ENCODE results near the gene KRTAP13-1. TPM values are rescaled to one million over a fixed set of nuclear protein-coding genes. Genes with fewer than 3 reads are reported as not detected.

KRTAP13-1 gene
- not detected for total RNA-seq
- polyA plus RNA-seq = not detected
- long read RNA-seq, donor 1 = 0 reads
- long read RNA-seq, donor 2 = 0 reads
- long read RNA-seq, donor 3 = 0 reads
- long read RNA-seq, donor 4 = 0 reads
- long read RNA-seq, donor 5 = 0 reads

DNA sequence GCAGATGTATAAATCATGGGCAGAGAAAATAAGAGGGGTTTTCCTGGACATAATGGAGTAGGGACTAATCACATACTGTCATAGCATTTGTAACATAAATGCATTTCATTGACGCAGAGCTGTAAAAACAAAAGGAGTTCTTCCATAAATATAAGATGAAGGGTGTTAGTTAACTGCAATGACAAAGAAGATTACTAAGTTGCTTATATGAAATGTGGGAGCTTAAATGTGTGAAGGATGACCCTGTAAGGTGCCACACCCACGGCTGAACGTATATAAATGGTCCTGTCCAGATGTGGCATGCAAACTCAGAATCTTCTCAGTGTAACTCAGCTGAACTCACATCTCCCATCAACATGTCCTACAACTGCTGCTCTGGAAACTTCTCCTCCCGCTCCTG is at the start of gene KRTAP13-1:
TSS of gene KRTAP13-1 (plus strand) at position 301 of the 400 bp plus-strand sequence. CDS start at position 357, 56 bp downstream.
- Histone ChIP-seq H3K27me3 (ENCODE audit: control insufficient read depth in 3 of 3, insufficient read depth in 3 of 3, low read length in 2 of 3) (no peaks in the 10 kb centered on the region), H3K27ac (ENCODE audit: low read depth in 1 of 2, low read length in 1 of 2) (no peak within 1 kb of the TSS), H3K4me1 (ENCODE audit: control insufficient read depth in 5 of 5, insufficient read depth in 5 of 5, low read length in 5 of 5) (peaks cover 0 to 4% (median 0%) of the 10 kb centered on the region in 5 donors), H3K36me3 (ENCODE audit: control insufficient read depth in 4 of 4, insufficient read depth in 4 of 4, low read length in 4 of 4) (no peaks in the 10 kb centered on the region), H3K9ac (ENCODE audit: insufficient read depth in 1 of 2, low read length in 2 of 2) (no peak within 1 kb of the TSS), H3K4me3 (no peak within 1 kb of the TSS), H3K9me3 (ENCODE audit: control insufficient read depth in 4 of 4, insufficient read depth in 3 of 4, low read length in 3 of 4) (peaks cover 0 to under 1% (median under 1%) of the 10 kb centered on the region in 4 donors)
- WGBS, 2 donors = 81 to 86% methylated on average over 4 of the region's 4 CpGs
- TF ChIP-seq, protein P1, sequence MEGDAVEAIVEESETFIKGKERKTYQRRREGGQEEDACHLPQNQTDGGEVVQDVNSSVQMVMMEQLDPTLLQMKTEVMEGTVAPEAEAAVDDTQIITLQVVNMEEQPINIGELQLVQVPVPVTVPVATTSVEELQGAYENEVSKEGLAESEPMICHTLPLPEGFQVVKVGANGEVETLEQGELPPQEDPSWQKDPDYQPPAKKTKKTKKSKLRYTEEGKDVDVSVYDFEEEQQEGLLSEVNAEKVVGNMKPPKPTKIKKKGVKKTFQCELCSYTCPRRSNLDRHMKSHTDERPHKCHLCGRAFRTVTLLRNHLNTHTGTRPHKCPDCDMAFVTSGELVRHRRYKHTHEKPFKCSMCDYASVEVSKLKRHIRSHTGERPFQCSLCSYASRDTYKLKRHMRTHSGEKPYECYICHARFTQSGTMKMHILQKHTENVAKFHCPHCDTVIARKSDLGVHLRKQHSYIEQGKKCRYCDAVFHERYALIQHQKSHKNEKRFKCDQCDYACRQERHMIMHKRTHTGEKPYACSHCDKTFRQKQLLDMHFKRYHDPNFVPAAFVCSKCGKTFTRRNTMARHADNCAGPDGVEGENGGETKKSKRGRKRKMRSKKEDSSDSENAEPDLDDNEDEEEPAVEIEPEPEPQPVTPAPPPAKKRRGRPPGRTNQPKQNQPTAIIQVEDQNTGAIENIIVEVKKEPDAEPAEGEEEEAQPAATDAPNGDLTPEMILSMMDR (IDR thresholded peaks at IDR 0.05; ENCODE audit: control extremely low read depth, extremely low read depth) = no peak
- no peak for ATAC-seq (ENCODE audit: insufficient read depth, low FRiP score)
- DNase-seq = no peak

DNA sequence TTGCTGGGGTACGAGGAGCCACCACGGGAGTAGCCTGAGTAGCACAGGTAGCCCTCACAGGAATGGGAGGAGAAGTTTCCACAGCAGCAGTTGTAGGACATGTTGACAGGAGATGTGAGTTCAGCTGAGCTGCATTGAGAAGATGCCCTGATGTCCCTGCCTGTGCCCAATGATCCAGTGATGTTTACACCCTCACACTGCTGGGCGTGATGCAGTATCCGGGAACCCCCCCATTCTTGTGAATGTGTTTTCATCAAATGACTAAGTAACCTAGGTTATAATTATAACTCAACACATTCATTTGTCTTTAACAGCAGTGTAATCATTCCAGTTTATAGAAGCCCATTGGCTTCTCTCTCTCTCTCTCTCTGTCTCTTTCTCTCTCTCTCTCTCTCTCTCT is 47.3 kb upstream of the KRTAP13-1 start, which contains the start of gene KRTAP23-1:
TSS of gene KRTAP23-1 (minus strand) at position 101 of the 400 bp plus-strand sequence. CDS start at position 101, 0 bp downstream.
- Histone ChIP-seq H3K4me3 (no peak within 1 kb of the TSS), H3K4me1 (ENCODE audit: control insufficient read depth in 5 of 5, insufficient read depth in 5 of 5, low read length in 5 of 5) (peaks cover 0 to 7% (median 0%) of the 10 kb centered on the region in 5 donors), H3K27me3 (ENCODE audit: control insufficient read depth in 3 of 3, insufficient read depth in 3 of 3, low read length in 2 of 3) (no peaks in the 10 kb centered on the region), H3K36me3 (ENCODE audit: control insufficient read depth in 4 of 4, insufficient read depth in 4 of 4, low read length in 4 of 4) (no peaks in the 10 kb centered on the region), H3K27ac (ENCODE audit: low read depth in 1 of 2, low read length in 1 of 2) (no peak within 1 kb of the TSS), H3K9ac (ENCODE audit: insufficient read depth in 1 of 2, low read length in 2 of 2) (no peak within 1 kb of the TSS), H3K9me3 (ENCODE audit: control insufficient read depth in 4 of 4, insufficient read depth in 3 of 4, low read length in 3 of 4) (no peaks in the 10 kb centered on the region)
- no peak for DNase-seq
- TF ChIP-seq, protein P1 (IDR thresholded peaks at IDR 0.05; ENCODE audit: control extremely low read depth, extremely low read depth) = no peak
- 86 to 88% methylated on average over 4 of the region's 4 CpGs for WGBS, 2 donors
- no peak for ATAC-seq (ENCODE audit: insufficient read depth, low FRiP score)

GRCh38 chr21:30349572-30349971 is 46.3 kb upstream of the KRTAP13-1 start:
- Histone ChIP-seq H3K4me1 (ENCODE audit: control insufficient read depth in 5 of 5, insufficient read depth in 5 of 5, low read length in 5 of 5) (peaks cover 0 to 7% (median 0%) of the 10 kb centered on the region in 5 donors), H3K4me3 (no peak overlapping the region), H3K9me3 (ENCODE audit: control insufficient read depth in 4 of 4, insufficient read depth in 3 of 4, low read length in 3 of 4) (no peaks in the 10 kb centered on the region), H3K27me3 (ENCODE audit: control insufficient read depth in 3 of 3, insufficient read depth in 3 of 3, low read length in 2 of 3) (no peaks in the 10 kb centered on the region), H3K9ac (ENCODE audit: insufficient read depth in 1 of 2, low read length in 2 of 2) (no peak overlapping the region), H3K27ac (ENCODE audit: low read depth in 1 of 2, low read length in 1 of 2) (no peak overlapping the region), H3K36me3 (ENCODE audit: control insufficient read depth in 4 of 4, insufficient read depth in 4 of 4, low read length in 4 of 4) (no peaks in the 10 kb centered on the region)
- ATAC-seq (ENCODE audit: insufficient read depth, low FRiP score) (no peak), DNase-seq (no peak)
- TF ChIP-seq, protein P1 (IDR thresholded peaks at IDR 0.05; ENCODE audit: control extremely low read depth, extremely low read depth) = no peak
- WGBS, 2 donors = 43 to 47% methylated on average over 3 of the region's 3 CpGs

GRCh38 chr21:30351534-30351933 is 44.3 kb upstream of the KRTAP13-1 start:
- Histone ChIP-seq H3K9me3 (ENCODE audit: control insufficient read depth in 4 of 4, insufficient read depth in 3 of 4, low read length in 3 of 4) (no peaks in the 10 kb centered on the region), H3K27ac (ENCODE audit: low read depth in 1 of 2, low read length in 1 of 2) (no peak overlapping the region), H3K9ac (ENCODE audit: insufficient read depth in 1 of 2, low read length in 2 of 2) (no peak overlapping the region), H3K27me3 (ENCODE audit: control insufficient read depth in 3 of 3, insufficient read depth in 3 of 3, low read length in 2 of 3) (no peaks in the 10 kb centered on the region), H3K4me3 (no peak overlapping the region), H3K36me3 (ENCODE audit: control insufficient read depth in 4 of 4, insufficient read depth in 4 of 4, low read length in 4 of 4) (no peaks in the 10 kb centered on the region), H3K4me1 (ENCODE audit: control insufficient read depth in 5 of 5, insufficient read depth in 5 of 5, low read length in 5 of 5) (peaks cover 0 to 7% (median 0%) of the 10 kb centered on the region in 5 donors)
- no peak for ATAC-seq (ENCODE audit: insufficient read depth, low FRiP score)
- 96 to 100% methylated on average over 1 of the region's 1 CpG for WGBS, 2 donors
- TF ChIP-seq, protein P1 (IDR thresholded peaks at IDR 0.05; ENCODE audit: control extremely low read depth, extremely low read depth) = no peak
- DNase-seq = no peak
